ENCODE data around the gene GABRE.

GRCh38 chrX:151987108-151987507 is 12.6 kb upstream of the GABRE start:
- TF ChIP-seq GABPA (IDR thresholded peaks at IDR 0.05; ENCODE audit: low read depth, low read length), result no peak
- TF ChIP-seq GABPA (CRISPR knock-in tag; IDR thresholded peaks at IDR 0.05; ENCODE audit: low read depth), result no peak
- no peak for TF ChIP-seq CENPX (CRISPR knock-in tag; IDR thresholded peaks at IDR 0.05)
- TF ChIP-seq POLR2AphosphoS2 (IDR thresholded peaks at IDR 0.05; ENCODE audit: low read depth, low read length), result no peak
- no peak for TF ChIP-seq ZNF773 (CRISPR knock-in tag; IDR thresholded peaks at IDR 0.05; ENCODE audit: borderline replicate concordance)
- TF ChIP-seq FOXA1 (IDR thresholded peaks at IDR 0.05), result no peak
- TF ChIP-seq FOXA1 (CRISPR knock-in tag; IDR thresholded peaks at IDR 0.05), result no peak
- no peak for TF ChIP-seq ZNF431 (CRISPR knock-in tag; IDR thresholded peaks at IDR 0.05; ENCODE audit: borderline replicate concordance, low read depth)
- TF ChIP-seq ZBTB7A (CRISPR knock-in tag; IDR thresholded peaks at IDR 0.05), result no peak
- no peak for TF ChIP-seq NONO (IDR thresholded peaks at IDR 0.05)
- TF ChIP-seq NONO (CRISPR knock-in tag; conservative IDR thresholded peaks at IDR 0.05), result no peak
- TF ChIP-seq FOXP1 (IDR thresholded peaks at IDR 0.05), result no peak
- no peak for TF ChIP-seq FOXP1 (CRISPR knock-in tag; IDR thresholded peaks at IDR 0.05)

All from HepG2 (cell line).